Measurements from ENCODE around the gene CAND2.
A peak's percentile ranks its signal among the peaks of the same experiment; 100 is the strongest.
"Not testable (repeated sequence)": the region's sequence is repeated elsewhere in the genome, so short reads cannot be mapped to it uniquely, and the experiment has no call there.

CAND2 gene

DNA sequence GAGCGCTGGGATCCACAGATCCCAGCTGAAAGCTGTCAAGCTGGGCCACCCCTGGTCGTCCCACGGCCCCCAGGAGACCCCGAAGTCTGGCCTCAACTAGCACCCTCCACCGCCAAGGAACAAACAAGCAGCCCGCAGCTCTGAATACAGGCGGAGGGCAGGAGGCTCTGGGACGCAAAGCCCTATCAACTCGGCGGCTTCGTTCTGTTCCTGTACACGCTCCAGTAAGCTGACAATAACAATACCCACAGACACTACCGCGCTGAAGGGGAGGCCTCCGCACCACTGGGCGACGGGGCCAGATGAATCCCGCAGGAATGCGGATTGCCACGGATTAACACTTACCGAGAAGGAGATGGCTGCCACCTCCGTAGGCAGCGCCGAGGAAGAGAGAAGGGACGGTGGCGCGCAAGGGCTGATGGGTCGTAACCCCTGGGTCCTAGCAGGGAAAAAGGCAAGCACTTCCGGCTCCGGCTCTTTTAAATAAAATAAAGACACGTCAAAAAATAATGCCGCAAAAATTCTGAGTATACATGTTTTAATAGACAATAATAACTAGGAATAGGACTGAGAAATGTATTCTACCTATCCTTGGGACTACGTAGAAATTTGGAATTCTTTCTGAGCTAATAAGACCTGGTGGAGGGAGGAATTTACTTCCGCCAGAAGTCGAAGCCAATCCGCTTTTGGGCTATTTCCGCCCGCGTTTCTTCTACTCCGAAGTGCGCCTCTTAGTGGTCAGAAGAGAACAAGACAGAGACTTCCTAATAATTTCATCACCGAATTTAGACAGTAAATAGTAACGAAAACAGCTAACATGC lies 44.9 kb downstream of the CAND2 start, which contains the start of gene RPL32:
Gene RPL32, minus strand, starts transcription at position 417 of the 821 bp plus-strand sequence. CDS start 1,328 bp downstream, outside the sequence.
- peak within 1 kb of the TSS; percentile 81 for H3K4me3 ChIP-seq (ENCODE audit: severe bottlenecking)
- H3K27me3 ChIP-seq (ENCODE audit: insufficient read depth, poor library complexity, severe bottlenecking): no peaks in the 10 kb centered on the region
- DNase-seq (ENCODE audit: low spot score) (peak; percentile 83), ATAC-seq (ENCODE audit: low read depth) (peak; percentile 76)
- H3K9me3 ChIP-seq (ENCODE audit: severe bottlenecking): no peaks in the 10 kb centered on the region
- H3K36me3 ChIP-seq (ENCODE audit: low read depth): peaks cover 48% of the 10 kb centered on the region
- H3K27ac ChIP-seq (ENCODE audit: poor library complexity, severe bottlenecking): peak within 1 kb of the TSS; percentile 72
- TF ChIP-seq CTCF (IDR thresholded peaks at IDR 0.05; ENCODE audit: poor library complexity, severe bottlenecking): peak; percentile 96
- peaks cover 21% of the 10 kb centered on the region for H3K4me1 ChIP-seq (ENCODE audit: insufficient read depth, poor library complexity, severe bottlenecking)

DNA sequence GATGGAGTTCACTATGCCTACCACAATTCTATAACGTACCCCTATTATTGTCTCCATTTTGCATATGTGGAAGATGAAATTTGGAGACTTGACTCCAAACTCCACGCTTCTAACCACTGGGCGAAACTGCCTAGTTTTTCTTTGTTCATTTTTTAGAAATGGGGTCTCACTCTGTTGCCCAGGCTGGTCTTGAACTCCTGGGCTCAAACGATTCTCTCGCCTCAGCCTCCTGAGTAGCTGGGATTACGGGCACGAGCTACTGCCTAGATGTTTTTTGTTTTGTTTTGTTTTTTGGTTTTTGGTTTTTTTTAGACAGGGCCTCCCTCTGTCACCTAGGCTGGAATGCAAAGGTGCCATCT lies 45.5 kb downstream of the CAND2 start:
- TF ChIP-seq CTCF (IDR thresholded peaks at IDR 0.05; ENCODE audit: poor library complexity, severe bottlenecking): peak; percentile 75
- Histone ChIP-seq H3K27me3 (ENCODE audit: insufficient read depth, poor library complexity, severe bottlenecking) (no peaks in the 10 kb centered on the region), H3K36me3 (ENCODE audit: low read depth) (peaks cover 42% of the 10 kb centered on the region), H3K4me3 (ENCODE audit: severe bottlenecking) (peak overlapping the region; percentile 81), H3K9me3 (ENCODE audit: severe bottlenecking) (no peaks in the 10 kb centered on the region), H3K4me1 (ENCODE audit: insufficient read depth, poor library complexity, severe bottlenecking) (peaks cover 21% of the 10 kb centered on the region), H3K27ac (ENCODE audit: poor library complexity, severe bottlenecking) (peak overlapping the region; percentile 72)
- DNase-seq (ENCODE audit: low spot score): no peak
- ATAC-seq (ENCODE audit: low read depth): no peak

DNA sequence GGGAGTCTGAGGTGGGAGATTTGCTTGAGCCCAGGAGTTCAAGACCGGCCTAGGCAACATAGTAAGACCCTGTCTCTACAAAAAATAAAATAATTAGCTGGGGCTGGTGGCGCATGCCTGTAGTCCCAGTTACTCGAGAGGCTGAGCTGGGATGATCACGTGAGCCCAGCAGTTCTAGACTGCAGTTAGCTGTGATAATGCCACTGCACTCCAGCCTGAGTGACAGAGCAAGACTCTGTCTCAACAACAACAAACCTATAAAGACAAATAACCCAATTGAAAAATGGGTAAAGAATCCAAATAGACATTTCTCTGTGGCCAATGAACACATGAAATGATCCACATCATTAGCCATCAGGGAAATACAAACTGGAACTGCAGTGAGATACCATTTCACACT lies 46.0 kb downstream of the CAND2 start:
- peaks cover 21% of the 10 kb centered on the region for H3K4me1 ChIP-seq (ENCODE audit: insufficient read depth, poor library complexity, severe bottlenecking)
- H3K27me3 ChIP-seq (ENCODE audit: insufficient read depth, poor library complexity, severe bottlenecking): no peaks in the 10 kb centered on the region
- no peak for TF ChIP-seq CTCF (IDR thresholded peaks at IDR 0.05; ENCODE audit: poor library complexity, severe bottlenecking)
- ATAC-seq (ENCODE audit: low read depth) (no peak), DNase-seq (ENCODE audit: low spot score) (no peak)
- no peak overlapping the region for H3K27ac ChIP-seq (ENCODE audit: poor library complexity, severe bottlenecking)
- peaks cover 36% of the 10 kb centered on the region for H3K36me3 ChIP-seq (ENCODE audit: low read depth)
- H3K9me3 ChIP-seq (ENCODE audit: severe bottlenecking): no peaks in the 10 kb centered on the region
- H3K4me3 ChIP-seq (ENCODE audit: severe bottlenecking): no peak overlapping the region

- H3K36me3 ChIP-seq (ENCODE audit: low read depth): peaks cover 3% of the 10 kb centered on the region
- DNase-seq (ENCODE audit: low spot score) (no peak), ATAC-seq (ENCODE audit: low read depth) (no peak)
- no peak overlapping the region for H3K4me3 ChIP-seq (ENCODE audit: severe bottlenecking)
- TF ChIP-seq CTCF (IDR thresholded peaks at IDR 0.05; ENCODE audit: poor library complexity, severe bottlenecking): no peak
- H3K27me3 ChIP-seq (ENCODE audit: insufficient read depth, poor library complexity, severe bottlenecking): no peaks in the 10 kb centered on the region
- H3K27ac ChIP-seq (ENCODE audit: poor library complexity, severe bottlenecking): no peak overlapping the region
- peaks cover 2% of the 10 kb centered on the region for H3K4me1 ChIP-seq (ENCODE audit: insufficient read depth, poor library complexity, severe bottlenecking)
- no peaks in the 10 kb centered on the region for H3K9me3 ChIP-seq (ENCODE audit: severe bottlenecking)
Measured at GRCh38 chr3:12845811-12846210, 49.3 kb downstream of the CAND2 start.

- ATAC-seq (ENCODE audit: low read depth): no peak
- H3K4me1 ChIP-seq (ENCODE audit: insufficient read depth, poor library complexity, severe bottlenecking): no peaks in the 10 kb centered on the region
Measured at GRCh38 chr3:12852201-12852600, 55.7 kb downstream of the CAND2 start.

DNA sequence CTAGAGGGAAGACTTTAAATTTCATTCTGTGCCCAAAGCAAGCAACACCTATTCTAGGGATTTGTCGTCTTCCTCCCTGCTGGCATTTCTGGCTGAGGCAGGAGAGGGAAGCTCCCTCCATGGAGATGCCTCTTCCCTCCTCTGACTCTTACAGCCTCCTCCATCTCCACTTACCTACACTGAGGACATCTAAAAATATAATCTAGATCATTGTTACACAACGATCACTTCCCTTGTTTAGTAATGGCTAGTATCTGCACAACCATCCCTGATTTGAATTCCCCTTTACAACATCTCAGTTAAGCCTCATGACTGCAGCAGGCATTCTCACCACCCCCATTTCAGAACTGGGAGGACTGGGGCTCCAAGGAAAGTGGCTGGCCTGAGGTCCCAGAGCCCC lies 57.4 kb downstream of the CAND2 start:
- H3K27me3 ChIP-seq (ENCODE audit: insufficient read depth, poor library complexity, severe bottlenecking): not testable (repeated sequence)

More at GRCh38 chr3:12852201-12852600, 55.7 kb downstream of the CAND2 start:
- H3K27me3 ChIP-seq (ENCODE audit: insufficient read depth, poor library complexity, severe bottlenecking): no peaks in the 10 kb centered on the region
- H3K27ac ChIP-seq (ENCODE audit: poor library complexity, severe bottlenecking): no peak overlapping the region
- H3K4me3 ChIP-seq (ENCODE audit: severe bottlenecking): no peak overlapping the region
- H3K9me3 ChIP-seq (ENCODE audit: severe bottlenecking): no peaks in the 10 kb centered on the region
- no peaks in the 10 kb centered on the region for H3K36me3 ChIP-seq (ENCODE audit: low read depth)
- TF ChIP-seq CTCF (IDR thresholded peaks at IDR 0.05; ENCODE audit: poor library complexity, severe bottlenecking): no peak
- DNase-seq (ENCODE audit: low spot score): no peak

More for the DNA sequence above, 57.4 kb downstream of the CAND2 start:
- not testable (repeated sequence) for DNase-seq (ENCODE audit: low spot score); H3K4me1 ChIP-seq (ENCODE audit: insufficient read depth, poor library complexity, severe bottlenecking); ATAC-seq (ENCODE audit: low read depth); H3K9me3 ChIP-seq (ENCODE audit: severe bottlenecking); H3K4me3 ChIP-seq (ENCODE audit: severe bottlenecking); H3K36me3 ChIP-seq (ENCODE audit: low read depth)
- peak overlapping the region; percentile 23 for H3K27ac ChIP-seq (ENCODE audit: poor library complexity, severe bottlenecking)

All from RWPE2 (cell line).